Activated CD4-positive, alpha-beta T cell treated with anti-CD3 and anti-CD28 coated beads for 48 hours (primary cell): Measurements from ENCODE around the gene C3orf20.
"Not testable (repeated sequence)": the region's sequence is repeated elsewhere in the genome, so short reads cannot be mapped to it uniquely, and the experiment has no call there.

ENCODE experiments used
- DNase-seq: peaks from one replicate; pipeline ENCODE4 v3.0.0-alpha.2; 2020

Gene C3orf20

GRCh38 chr3:14802381-14802731 is 127.4 kb downstream of the C3orf20 start:
- no peak for DNase-seq

- DNase-seq: peak; percentile 29
Observed at GRCh38 chr3:14803101-14803980, 128.4 kb downstream of the C3orf20 start.

DNA sequence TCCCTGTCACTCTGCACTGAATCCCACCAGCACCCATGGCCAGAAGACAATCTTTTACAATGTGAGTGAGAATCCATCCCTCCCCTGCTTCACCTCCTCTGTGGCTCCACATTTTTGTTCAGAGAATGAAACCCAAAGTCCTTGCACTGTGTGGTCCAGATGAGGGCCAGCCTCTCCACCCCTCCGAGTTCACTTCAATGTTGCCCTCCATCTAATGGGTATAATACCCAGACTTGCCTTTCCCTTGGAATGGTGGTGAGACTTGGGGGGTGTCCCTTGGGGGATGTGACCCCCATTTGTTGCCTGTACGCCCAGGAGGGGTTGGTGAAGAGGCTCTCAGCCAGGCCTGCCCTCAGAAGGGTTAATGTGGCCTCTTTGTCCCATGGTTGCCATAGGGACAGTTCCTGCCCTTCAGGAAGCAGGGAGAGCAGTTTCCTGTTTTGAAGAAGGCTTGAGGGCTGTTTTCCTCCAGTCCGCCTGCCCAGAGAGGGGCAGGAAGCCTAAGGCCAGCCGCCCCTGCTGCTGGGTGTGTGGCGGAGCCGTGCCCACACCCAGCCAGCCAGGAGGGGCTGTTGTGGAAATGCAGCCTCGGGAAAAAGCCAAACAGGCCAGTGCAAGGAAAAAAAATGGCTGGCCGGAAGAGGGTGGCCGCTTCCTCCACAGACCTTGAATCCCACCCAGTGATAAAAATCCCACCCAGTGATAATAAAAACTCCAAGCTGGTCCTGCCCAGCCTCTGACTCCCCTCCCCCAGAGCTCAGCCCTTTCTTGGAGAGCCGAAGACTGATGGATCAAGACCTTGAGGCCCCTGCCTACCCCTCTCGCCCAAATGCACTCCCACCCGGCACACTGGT is 129.3 kb downstream of the C3orf20 start:
- DNase-seq: no peak

DNA sequence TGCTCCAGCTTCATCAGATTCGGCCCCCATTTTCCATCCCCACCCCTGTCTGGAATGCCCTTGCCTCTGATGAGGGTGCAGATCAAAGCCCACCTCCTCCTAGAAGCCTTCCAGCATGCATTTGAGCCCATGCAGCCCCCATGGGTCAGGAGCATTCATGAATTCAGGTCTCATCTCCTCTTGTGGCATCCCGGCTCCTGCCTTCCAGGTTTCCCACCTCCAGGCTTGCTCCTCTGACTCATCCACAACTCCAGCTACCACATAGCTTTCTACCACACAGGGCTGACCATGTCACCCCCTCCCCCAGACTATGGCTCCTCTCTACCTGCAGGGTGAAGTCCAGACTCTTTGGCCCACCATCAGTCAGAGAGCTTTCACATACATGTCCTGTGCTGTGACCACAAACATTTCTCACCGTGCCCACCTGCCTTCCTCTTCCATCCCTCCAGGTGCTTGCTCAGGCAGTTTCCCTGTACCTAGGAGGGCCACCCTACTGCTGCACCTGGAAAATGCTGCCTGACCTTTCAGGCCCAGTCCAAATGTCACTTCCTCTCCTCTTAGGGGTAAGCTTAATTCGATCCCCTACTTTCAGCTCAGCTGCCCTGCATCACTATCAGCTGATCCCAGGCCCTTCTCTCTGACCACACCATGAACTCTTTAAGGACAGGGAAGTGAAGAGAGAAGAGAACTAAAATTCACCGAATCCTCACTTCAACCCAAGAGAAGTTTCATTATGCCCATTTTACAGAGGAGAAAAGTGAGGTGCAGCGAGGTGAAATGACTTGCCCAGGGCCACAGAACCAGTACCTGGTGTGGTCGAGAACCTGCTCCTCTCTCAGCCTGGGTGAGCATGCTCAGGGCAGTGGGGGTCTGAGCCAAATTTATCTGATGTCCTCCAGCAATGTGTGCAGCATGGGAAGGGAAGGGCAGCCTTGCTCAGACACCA is 130.2 kb downstream of the C3orf20 start:
- DNase-seq: no peak

DNA sequence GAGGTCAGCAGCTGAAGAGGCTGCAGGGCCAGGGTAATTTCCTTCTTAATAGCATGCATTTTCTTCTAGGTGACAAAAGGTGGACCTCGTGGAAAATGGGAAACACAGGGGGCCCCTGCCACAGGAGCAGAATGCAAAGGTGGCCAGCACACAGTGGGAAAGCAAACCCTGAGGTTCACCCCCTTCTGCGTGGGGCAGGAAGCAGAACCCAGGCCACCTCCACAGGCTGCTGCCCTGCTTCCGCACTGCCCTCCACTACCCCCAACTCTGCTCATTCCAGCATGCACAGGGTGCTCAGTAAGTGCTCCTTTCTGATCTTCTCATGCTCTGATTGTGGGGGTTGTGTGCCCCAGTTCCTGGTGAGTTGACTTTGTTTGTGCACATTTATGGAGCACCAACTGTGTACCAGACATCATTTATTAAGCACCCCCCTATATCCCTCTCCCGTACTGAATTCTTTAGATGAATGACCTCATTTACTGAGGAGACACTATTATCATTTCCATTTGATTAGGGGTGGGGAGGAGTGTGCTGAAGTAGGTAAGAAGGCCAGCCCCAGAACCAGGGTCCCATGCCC is 131.1 kb downstream of the C3orf20 start:
- no peak for DNase-seq

GRCh38 chr3:14806641-14807263 is 131.8 kb downstream of the C3orf20 start:
- DNase-seq: peak; percentile 24

DNA sequence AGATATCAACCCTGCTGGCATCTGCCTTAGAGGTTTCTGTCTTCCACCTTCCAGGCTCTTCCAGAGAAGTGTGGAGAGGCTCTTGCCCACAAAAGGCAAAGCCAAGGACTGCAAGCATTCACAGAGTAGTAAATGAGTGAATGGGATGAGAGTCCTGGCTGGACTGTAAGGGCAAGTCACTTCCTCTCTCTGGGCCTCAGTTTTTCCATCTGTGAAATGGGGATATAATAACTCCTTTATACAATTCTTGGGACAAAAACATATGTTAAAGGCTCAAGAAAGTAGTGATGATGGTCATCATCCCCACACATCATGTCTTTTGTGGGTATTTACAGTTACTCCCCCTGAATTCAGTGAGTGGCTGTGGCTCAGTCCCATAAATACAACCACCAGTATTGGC is 133.1 kb downstream of the C3orf20 start:
- DNase-seq: no peak

GRCh38 chr3:14808502-14809266 is 133.7 kb downstream of the C3orf20 start:
- DNase-seq: no peak

DNA sequence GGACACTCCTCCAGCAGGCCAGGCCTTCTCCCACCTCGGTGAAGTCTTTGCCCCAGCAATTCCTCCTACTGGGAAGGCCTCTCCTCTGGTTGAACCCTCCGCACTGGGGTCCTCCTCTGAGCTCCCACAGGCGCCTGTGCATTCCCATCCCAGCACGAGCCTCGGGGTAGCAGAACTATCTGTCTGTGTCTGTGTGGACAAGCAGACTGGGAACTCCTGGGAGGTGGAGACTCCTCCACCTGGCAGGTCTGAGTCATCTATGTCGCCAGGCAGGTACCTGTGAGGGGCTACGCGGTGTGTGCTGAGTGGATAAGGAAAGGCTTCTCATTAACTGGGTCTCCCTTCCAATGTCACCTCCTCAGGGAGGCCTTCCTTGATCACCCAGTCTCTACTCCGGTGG is 134.7 kb downstream of the C3orf20 start:
- not testable (repeated sequence) for DNase-seq

- no peak for DNase-seq
Observed at GRCh38 chr3:14810070-14810791, 135.3 kb downstream of the C3orf20 start.

GRCh38 chr3:14810801-14811661 is 136.1 kb downstream of the C3orf20 start:
- no peak for DNase-seq

DNA sequence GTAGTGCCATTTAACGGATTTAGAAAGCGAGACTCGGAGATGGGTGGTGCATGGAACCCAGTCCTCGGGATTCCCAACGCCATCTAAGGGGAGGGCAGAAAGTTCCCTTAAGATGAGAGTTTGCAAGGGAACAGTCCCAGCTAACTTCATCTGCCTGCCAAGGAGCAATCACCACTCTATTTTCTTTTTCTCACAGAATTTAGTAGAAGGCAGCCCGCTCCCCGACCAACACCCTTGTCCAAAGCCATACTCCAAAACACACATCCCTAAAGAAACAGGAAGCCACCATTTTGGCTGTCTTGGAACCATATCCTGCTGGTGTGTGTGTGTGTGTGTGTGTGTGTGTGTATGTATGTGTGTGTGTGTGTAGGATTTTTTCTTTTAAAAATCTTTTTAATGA is 136.7 kb downstream of the C3orf20 start:
- no peak for DNase-seq

DNA sequence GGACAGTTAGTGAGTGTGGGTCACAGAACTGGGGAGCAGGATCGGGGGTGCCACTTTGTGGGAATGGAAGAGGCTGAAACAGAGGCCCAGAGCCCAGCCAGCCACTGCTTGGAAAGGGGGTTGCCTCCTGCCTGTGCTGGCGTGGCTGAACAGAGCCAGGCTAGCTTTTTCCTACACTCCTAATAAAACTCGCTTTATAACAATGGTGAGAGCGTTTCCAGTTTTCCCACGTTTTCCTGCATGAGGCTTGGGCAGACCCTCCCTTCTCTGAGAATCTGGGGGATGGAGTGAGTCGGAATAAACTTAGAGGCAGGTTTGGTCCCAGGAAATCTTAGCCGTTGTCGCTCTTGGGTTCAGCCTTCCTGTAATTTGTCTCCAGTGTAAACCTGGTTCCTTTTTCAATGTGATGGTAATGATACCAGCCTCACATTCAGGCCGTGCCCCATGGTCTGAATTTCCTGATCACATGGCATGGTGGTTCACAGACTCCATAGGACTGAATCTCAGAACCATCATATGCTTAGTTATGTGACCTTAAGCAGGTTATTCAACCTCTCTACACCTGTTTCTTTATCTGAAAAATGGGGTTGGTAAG is 137.4 kb downstream of the C3orf20 start:
- DNase-seq: no peak

- DNase-seq: no peak
Observed at GRCh38 chr3:14814411-14814871, 139.5 kb downstream of the C3orf20 start.

DNA sequence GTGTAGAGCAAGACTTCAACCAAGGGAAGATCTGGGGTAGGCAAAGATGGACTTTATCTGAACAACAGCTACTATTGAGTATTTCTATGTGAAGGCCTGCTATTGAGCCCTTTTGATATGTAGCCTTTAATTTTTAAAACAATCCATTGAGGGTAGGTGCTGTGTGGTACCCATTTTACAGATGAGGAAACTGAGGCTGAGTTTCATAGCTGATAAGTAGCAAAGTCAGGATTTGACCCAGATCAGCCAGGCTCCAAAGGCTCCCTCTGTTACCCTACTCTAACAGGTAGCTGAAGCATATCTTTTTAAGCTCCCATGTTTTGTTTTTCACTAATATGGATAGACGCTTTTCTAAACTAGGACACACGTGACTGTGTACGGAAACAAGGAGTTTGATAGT is 141.4 kb downstream of the C3orf20 start:
- no peak for DNase-seq

GRCh38 chr3:14818804-14819500 is 144.0 kb downstream of the C3orf20 start, which contains the start of gene FGD5:
Gene FGD5, plus strand, starts transcription at chr3:14818962. Its CDS starts 110 bp downstream, at chr3:14819072.
- DNase-seq: no peak

DNA sequence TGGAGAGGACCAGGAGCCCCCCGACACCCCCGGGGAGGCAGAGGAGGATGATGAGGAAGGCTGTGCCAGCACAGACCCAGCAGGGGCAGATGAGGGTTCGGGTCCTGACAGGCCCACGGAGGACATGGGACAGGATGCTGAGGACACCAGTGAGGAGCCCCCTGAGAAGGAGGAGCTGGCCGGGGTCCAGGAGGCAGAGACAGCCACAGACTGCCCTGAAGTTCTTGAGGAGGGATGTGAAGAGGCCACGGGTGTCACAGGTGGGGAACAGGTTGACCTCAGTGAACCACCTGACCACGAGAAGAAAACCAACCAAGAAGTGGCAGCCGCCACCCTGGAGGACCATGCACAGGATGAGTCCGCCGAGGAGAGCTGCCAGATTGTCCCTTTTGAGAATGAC is 144.7 kb downstream of the C3orf20 start:
- DNase-seq: no peak

DNA sequence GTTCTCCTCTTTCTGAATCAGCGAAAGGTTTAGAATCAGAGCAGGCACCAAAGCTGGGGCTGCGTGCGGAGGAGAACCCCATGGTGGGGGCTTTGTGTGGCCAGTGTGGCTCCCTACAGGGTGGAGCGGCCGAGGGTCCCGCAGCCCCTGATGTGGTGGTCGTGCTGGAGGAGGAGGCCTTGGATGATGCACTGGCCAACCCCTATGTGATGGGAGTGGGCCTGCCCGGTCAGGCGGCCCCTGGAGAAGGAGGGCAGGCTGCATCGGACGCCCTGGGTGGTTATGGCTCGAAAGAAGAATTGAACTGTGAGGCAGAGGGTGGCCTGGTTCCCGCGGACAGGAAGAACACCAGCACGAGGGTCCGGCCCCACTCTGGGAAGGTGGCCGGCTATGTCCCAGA is 145.2 kb downstream of the C3orf20 start:
- no peak for DNase-seq
